IMR-90 (cell line): ENCODE results near the gene TM7SF2.

Experiments used
- CEBPB ChIP-seq: IDR thresholded peaks from 2 replicates; pipeline ENCODE4 v1.6.1; 2012; ENCODE audit warnings: low read depth, low read length, improper control_type of control experiment
- FOS ChIP-seq: fragments of 150-350 bp; IDR thresholded peaks from 2 replicates; pipeline ENCODE4 v1.6.1; 2016; ENCODE audit warnings: low read depth, low read length
- MAFK ChIP-seq: IDR thresholded peaks from 2 replicates; pipeline ENCODE4 v1.6.1; 2012; ENCODE audit warnings: low read depth, low read length, improper control_type of control experiment
- MAZ ChIP-seq: IDR thresholded peaks from 2 replicates; pipeline ENCODE4 v1.6.1; 2012; ENCODE audit warnings: low read depth, mild to moderate bottlenecking, low read length, improper control_type of control experiment, moderate library complexity, borderline replicate concordance
- MXI1 ChIP-seq: IDR thresholded peaks from 2 replicates; pipeline ENCODE4 v1.6.1; 2012; ENCODE audit warnings: low read depth, mild to moderate bottlenecking, low read length, moderate library complexity, borderline replicate concordance
- POLR2A ChIP-seq: IDR thresholded peaks from 2 replicates; pipeline ENCODE4 v1.6.1; 2012; ENCODE audit warnings: mild to moderate bottlenecking, low read depth, low read length
- RAD21 ChIP-seq: IDR thresholded peaks from 2 replicates; pipeline ENCODE4 v1.6.1; 2012; ENCODE audit warnings: low read length, improper control_type of control experiment
- SMC3 ChIP-seq: fragments of 150-350 bp; IDR thresholded peaks from 2 replicates; pipeline ENCODE4 v1.6.1; 2016; ENCODE audit warnings: low read depth, mild to moderate bottlenecking, antibody characterized with exemption, low read length, moderate library complexity
- TF ChIP-seq, protein P1 (sequence below): conservative IDR thresholded peaks from 2 replicates; pipeline ENCODE4 v1.5.1; 2012; ENCODE audit warnings: mild to moderate bottlenecking, low read depth, low read length, improper control_type of control experiment
- TF ChIP-seq, protein P2 (sequence below): fragments of 150-350 bp; IDR thresholded peaks from 2 replicates; pipeline ENCODE4 v1.6.1; 2016; ENCODE audit warnings: low read depth, mild to moderate bottlenecking, low read length, moderate library complexity, borderline replicate concordance
- TF ChIP-seq, protein P3 (sequence below): fragments of 150-350 bp; IDR thresholded peaks from 2 replicates; pipeline ENCODE4 v1.6.1; 2017; ENCODE audit warnings: mild to moderate bottlenecking, antibody characterized with exemption, low read length, low read depth

DNA sequence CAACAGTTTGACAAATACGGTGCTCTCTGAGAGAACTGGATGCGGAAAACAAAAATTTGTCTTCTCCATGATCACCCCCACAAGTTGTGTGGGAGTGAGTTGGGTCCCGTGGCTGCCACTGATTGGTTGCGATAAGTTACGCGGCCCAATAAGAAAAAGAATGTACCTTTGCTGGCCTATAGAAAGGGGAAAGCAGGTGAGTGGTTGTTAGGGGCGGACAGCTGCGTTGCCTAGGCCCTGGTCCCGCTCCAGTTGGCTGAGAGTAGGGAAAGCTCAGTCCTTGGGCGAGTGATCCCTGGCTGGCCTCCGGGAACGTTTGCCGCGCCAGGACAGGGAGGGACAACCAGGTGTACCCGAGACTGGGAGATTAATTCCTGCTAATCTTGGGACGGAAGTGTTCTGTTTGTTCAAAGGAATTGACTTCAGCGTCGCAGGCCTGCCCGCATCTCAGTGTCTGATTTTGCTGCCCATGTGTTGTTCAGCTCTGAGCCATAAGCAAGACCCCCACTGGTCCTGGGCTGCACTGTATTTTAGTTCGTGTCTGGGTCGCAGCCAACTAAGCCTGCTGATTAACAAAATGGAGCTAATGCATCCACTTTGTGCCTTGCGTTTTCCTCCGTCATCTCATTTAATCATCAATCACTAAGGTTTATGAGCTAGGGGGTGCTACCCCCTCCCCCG lies 23.4 kb downstream of the TM7SF2 start:
- TF ChIP-seq, protein P1, sequence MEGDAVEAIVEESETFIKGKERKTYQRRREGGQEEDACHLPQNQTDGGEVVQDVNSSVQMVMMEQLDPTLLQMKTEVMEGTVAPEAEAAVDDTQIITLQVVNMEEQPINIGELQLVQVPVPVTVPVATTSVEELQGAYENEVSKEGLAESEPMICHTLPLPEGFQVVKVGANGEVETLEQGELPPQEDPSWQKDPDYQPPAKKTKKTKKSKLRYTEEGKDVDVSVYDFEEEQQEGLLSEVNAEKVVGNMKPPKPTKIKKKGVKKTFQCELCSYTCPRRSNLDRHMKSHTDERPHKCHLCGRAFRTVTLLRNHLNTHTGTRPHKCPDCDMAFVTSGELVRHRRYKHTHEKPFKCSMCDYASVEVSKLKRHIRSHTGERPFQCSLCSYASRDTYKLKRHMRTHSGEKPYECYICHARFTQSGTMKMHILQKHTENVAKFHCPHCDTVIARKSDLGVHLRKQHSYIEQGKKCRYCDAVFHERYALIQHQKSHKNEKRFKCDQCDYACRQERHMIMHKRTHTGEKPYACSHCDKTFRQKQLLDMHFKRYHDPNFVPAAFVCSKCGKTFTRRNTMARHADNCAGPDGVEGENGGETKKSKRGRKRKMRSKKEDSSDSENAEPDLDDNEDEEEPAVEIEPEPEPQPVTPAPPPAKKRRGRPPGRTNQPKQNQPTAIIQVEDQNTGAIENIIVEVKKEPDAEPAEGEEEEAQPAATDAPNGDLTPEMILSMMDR, result no peak
- TF ChIP-seq POLR2A, result no peak
- TF ChIP-seq MAFK, result no peak
- no peak for TF ChIP-seq FOS
- peak; percentile 46; the same call in 1 of the 2 replicates for TF ChIP-seq MAZ
- TF ChIP-seq RAD21, result no peak
- no peak for TF ChIP-seq CEBPB
- TF ChIP-seq, protein P2, sequence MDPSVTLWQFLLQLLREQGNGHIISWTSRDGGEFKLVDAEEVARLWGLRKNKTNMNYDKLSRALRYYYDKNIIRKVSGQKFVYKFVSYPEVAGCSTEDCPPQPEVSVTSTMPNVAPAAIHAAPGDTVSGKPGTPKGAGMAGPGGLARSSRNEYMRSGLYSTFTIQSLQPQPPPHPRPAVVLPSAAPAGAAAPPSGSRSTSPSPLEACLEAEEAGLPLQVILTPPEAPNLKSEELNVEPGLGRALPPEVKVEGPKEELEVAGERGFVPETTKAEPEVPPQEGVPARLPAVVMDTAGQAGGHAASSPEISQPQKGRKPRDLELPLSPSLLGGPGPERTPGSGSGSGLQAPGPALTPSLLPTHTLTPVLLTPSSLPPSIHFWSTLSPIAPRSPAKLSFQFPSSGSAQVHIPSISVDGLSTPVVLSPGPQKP, result no peak
- TF ChIP-seq, protein P3, sequence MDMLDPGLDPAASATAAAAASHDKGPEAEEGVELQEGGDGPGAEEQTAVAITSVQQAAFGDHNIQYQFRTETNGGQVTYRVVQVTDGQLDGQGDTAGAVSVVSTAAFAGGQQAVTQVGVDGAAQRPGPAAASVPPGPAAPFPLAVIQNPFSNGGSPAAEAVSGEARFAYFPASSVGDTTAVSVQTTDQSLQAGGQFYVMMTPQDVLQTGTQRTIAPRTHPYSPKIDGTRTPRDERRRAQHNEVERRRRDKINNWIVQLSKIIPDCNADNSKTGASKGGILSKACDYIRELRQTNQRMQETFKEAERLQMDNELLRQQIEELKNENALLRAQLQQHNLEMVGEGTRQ, result peak; percentile 38; the same call in 1 of the 2 replicates
- no peak for TF ChIP-seq SMC3
- TF ChIP-seq MXI1, result no peak
